Mesenchymal stem cell (in vitro differentiated cells and primary cell): ENCODE results near the gene PIF1.
"Not testable (repeated sequence)": the region's sequence is repeated elsewhere in the genome, so short reads cannot be mapped to it uniquely, and the experiment has no call there.

Experiments used
- DNase-seq: peaks from one replicate; pipeline ENCODE4 v3.0.0-alpha.2; 2013
- H2AFZ ChIP-seq: one replicate; pipeline ENCODE4 v1.6.1; 2013; ENCODE audit warnings: low read depth, mild to moderate bottlenecking, control low read depth, inconsistent platforms, low read length, moderate library complexity
- H2AK5ac ChIP-seq: 2 replicates; pipeline ENCODE4 v1.6.1; 2013; ENCODE audit warnings: low read length, moderate library complexity, mild to moderate bottlenecking, inconsistent platforms; ENCODE audit not compliant: severe bottlenecking
- H2BK120ac ChIP-seq: one replicate; pipeline ENCODE4 v1.6.1; 2013; ENCODE audit warnings: low read depth, mild to moderate bottlenecking, inconsistent platforms, low read length, moderate library complexity
- H2BK12ac ChIP-seq, 2 experiments: one replicate each; pipeline ENCODE4 v1.6.1; 2013; ENCODE audit warnings: inconsistent platforms in 2 of 2, low read length in 2 of 2, mild to moderate bottlenecking in 2 of 2, moderate library complexity in 2 of 2, control low read depth in 1 of 2
- H2BK15ac ChIP-seq: one replicate; pipeline ENCODE4 v1.6.1; 2013; ENCODE audit warnings: mild to moderate bottlenecking, low read depth, inconsistent platforms; ENCODE audit not compliant: poor library complexity, severe bottlenecking
- H2BK5ac ChIP-seq: 2 replicates; pipeline ENCODE4 v1.6.1; 2013; ENCODE audit warnings: low read depth, mild to moderate bottlenecking, low read length, control low read depth, inconsistent platforms; ENCODE audit not compliant: poor library complexity, severe bottlenecking
- H3K14ac ChIP-seq, 2 experiments: one replicate each; pipeline ENCODE4 v1.6.1; 2013; ENCODE audit warnings: inconsistent platforms in 2 of 2, low read length in 2 of 2, control low read depth in 1 of 2, mild to moderate bottlenecking in 1 of 2, moderate library complexity in 1 of 2
- H3K18ac ChIP-seq, 2 experiments: one replicate each; pipeline ENCODE4 v1.6.1; 2013; ENCODE audit warnings: inconsistent platforms in 2 of 2, low read length in 2 of 2, control low read depth in 1 of 2, low read depth in 1 of 2, mild to moderate bottlenecking in 1 of 2
- H3K23ac ChIP-seq, 2 experiments: one replicate each; pipeline ENCODE4 v1.6.1; 2013; ENCODE audit warnings: inconsistent platforms in 2 of 2, low read length in 2 of 2, mild to moderate bottlenecking in 2 of 2, moderate library complexity in 2 of 2, control low read depth in 1 of 2
- H3K27ac ChIP-seq: 2 replicates; pipeline ENCODE4 v1.5.1; 2013; ENCODE audit warnings: mild to moderate bottlenecking, moderate library complexity, low read length, control low read depth, inconsistent platforms; ENCODE audit not compliant: poor library complexity, severe bottlenecking
- H3K27me3 ChIP-seq, 2 experiments: 2 replicates each; pipeline versions ENCODE4 v1.6.1 to v1.7.0; 2013; ENCODE audit warnings: low read length in 2 of 2, mild to moderate bottlenecking in 2 of 2, moderate library complexity in 2 of 2, control low read depth in 1 of 2, inconsistent platforms in 1 of 2; ENCODE audit not compliant: control insufficient read depth in 1 of 2, insufficient read depth in 1 of 2
- H3K36me3 ChIP-seq, 2 experiments: 2 replicates each; pipeline versions ENCODE4 v1.6.1 to v1.7.0; 2013; ENCODE audit warnings: low read length in 2 of 2, control low read depth in 1 of 2, inconsistent platforms in 1 of 2, low read depth in 1 of 2, mild to moderate bottlenecking in 1 of 2; ENCODE audit not compliant: insufficient read depth in 2 of 2, control insufficient read depth in 1 of 2
- H3K4ac ChIP-seq, 2 experiments: one replicate each; pipeline ENCODE4 v1.6.1; 2013; ENCODE audit warnings: inconsistent platforms in 2 of 2, low read length in 2 of 2, mild to moderate bottlenecking in 2 of 2, moderate library complexity in 2 of 2, control low read depth in 1 of 2, low read depth in 1 of 2
- H3K4me1 ChIP-seq: 2 replicates; pipeline ENCODE4 v1.6.1; 2013; ENCODE audit warnings: low read depth, low read length, control low read depth; ENCODE audit not compliant: control insufficient read depth, insufficient read depth
- H3K4me2 ChIP-seq: 2 replicates; pipeline ENCODE4 v1.6.1; 2013; ENCODE audit warnings: low read length, mild to moderate bottlenecking, inconsistent platforms; ENCODE audit not compliant: poor library complexity, severe bottlenecking
- H3K4me3 ChIP-seq, 2 experiments: 2 replicates each; pipeline versions ENCODE4 v1.5.1 to v1.7.0; 2013; ENCODE audit warnings: low read length in 2 of 2, mild to moderate bottlenecking in 2 of 2, control low read depth in 1 of 2, low read depth in 1 of 2; ENCODE audit not compliant: insufficient read depth in 1 of 2
- H3K79me1 ChIP-seq: replicated peaks from 2 replicates; pipeline ENCODE4 v1.6.1; 2013; ENCODE audit warnings: mild to moderate bottlenecking, control low read depth, low read length, inconsistent platforms; ENCODE audit not compliant: poor library complexity, severe bottlenecking
- H3K9ac ChIP-seq: 2 replicates; pipeline ENCODE4 v1.7.0; 2013; ENCODE audit warnings: mild to moderate bottlenecking, low read length, moderate library complexity
- H3K9me3 ChIP-seq: 2 replicates; pipeline ENCODE4 v1.7.0; 2013; ENCODE audit warnings: mild to moderate bottlenecking, low read length; ENCODE audit not compliant: control insufficient read depth
- H4K8ac ChIP-seq: one replicate; pipeline ENCODE4 v1.6.1; 2013; ENCODE audit warnings: inconsistent platforms, mild to moderate bottlenecking, low read length, moderate library complexity
- H4K91ac ChIP-seq: one replicate; pipeline ENCODE4 v1.6.1; 2013; ENCODE audit warnings: mild to moderate bottlenecking, low read length, inconsistent platforms
- WGBS: methylation state at CpG from one replicate; pipeline ENCODE4 v1.1.7; 2013; ENCODE audit warnings: mixed read lengths; 5-methylcytosine and 5-hydroxymethylcytosine counted together

The PIF1 gene

DNA sequence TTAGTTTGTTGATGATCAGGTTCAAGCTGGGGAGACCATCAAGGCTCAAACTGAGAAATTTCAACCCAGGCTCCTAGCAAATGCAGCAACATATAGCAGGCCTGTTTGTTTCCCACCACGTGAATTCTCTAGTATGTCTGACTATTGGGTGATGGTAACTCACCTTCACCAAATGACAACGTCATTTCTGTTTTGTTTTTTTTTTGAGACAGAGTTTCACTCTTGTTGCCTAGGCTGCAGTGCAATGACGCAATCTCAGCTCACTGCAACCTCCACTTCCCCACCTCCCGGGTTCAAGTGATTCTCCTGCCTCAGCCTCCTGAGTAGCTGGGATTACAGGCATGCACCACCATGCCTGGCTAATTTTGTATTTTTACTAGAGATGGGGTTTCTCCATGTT is 10.5 kb downstream of the PIF1 start:
- H4K91ac ChIP-seq, H2BK12ac ChIP-seq, H3K27ac ChIP-seq, H2AFZ ChIP-seq, H3K27me3 ChIP-seq, H3K14ac ChIP-seq, H4K8ac ChIP-seq, H3K79me1 ChIP-seq, H3K18ac ChIP-seq, H3K9ac ChIP-seq, H2AK5ac ChIP-seq, H3K4me2 ChIP-seq, H3K4me3 ChIP-seq, H2BK120ac ChIP-seq, DNase-seq, H3K4ac ChIP-seq, H2BK15ac ChIP-seq, H3K23ac ChIP-seq, H3K9me3 ChIP-seq, H3K4me1 ChIP-seq, H2BK5ac ChIP-seq: not testable (repeated sequence)
- WGBS, result 100% methylated on average over 4 of the region's 4 CpGs
- peaks cover 10 to 22% of the 10 kb centered on the region in 2 experiments for H3K36me3 ChIP-seq

DNA sequence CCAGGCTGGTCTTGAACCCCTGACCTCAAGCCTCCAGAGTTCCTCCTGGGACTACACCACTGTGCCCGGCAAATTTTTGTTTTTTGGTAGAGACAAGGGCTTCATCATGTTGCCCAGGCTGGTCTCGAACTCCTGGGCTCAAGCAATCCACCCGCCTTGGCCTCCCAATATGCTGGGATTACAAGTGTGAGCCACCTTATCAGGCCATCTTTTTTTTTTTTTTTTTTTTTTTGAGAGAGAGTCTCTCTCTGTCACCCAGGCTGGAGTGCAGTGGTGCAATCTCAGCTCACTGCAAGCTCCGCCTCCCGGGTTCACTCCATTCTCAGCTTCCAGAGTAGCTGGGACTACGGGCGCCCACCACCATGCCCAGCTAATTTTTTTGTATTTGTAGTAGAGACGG is 11.2 kb downstream of the PIF1 start:
- not testable (repeated sequence) for H4K8ac ChIP-seq, H2BK120ac ChIP-seq, H3K4me2 ChIP-seq, H3K4me3 ChIP-seq, H2AK5ac ChIP-seq, H4K91ac ChIP-seq, H3K4me1 ChIP-seq, H3K79me1 ChIP-seq, H3K9ac ChIP-seq, H2AFZ ChIP-seq, H3K14ac ChIP-seq, H2BK12ac ChIP-seq, H3K9me3 ChIP-seq, DNase-seq, H2BK15ac ChIP-seq, H3K27me3 ChIP-seq, H2BK5ac ChIP-seq, H3K23ac ChIP-seq, H3K27ac ChIP-seq, H3K18ac ChIP-seq, H3K4ac ChIP-seq
- peaks cover 6 to 17% of the 10 kb centered on the region in 2 experiments for H3K36me3 ChIP-seq
- 99% methylated on average over 8 of the region's 8 CpGs for WGBS

DNA sequence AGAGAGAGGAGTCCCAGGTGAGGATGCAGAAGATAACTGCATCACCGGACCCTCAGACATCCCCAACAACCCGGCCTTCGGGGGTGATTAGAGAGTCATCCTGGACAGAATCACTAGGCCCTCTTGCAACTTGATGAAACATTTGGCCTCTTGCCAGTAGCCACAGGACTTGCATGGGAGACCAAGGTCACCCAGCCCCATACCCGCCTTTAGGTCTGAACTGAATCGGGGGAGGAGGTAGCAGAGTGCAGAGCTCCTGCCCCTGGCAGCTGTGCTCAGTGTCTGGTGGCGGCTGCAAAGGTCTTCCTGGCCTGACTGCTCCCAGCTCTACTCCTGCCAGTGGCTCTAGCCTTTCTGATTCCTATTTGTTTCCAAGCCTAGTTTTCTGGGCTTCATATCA is 12.4 kb downstream of the PIF1 start:
- no peak overlapping the region for H2BK15ac ChIP-seq
- H3K27me3 ChIP-seq, result peaks cover 0 to 10% of the 10 kb centered on the region in 2 experiments
- H2AFZ ChIP-seq, result no peak overlapping the region
- no peak overlapping the region for H3K4me2 ChIP-seq
- H2BK120ac ChIP-seq, result no peak overlapping the region
- 78% methylated on average over 6 of the region's 6 CpGs for WGBS
- H3K4ac ChIP-seq, result no peak overlapping the region
- H3K9me3 ChIP-seq, result no peaks in the 10 kb centered on the region
- H3K79me1 ChIP-seq, result no peaks in the 10 kb centered on the region
- peaks cover 8% of the 10 kb centered on the region for H3K4me1 ChIP-seq
- no peak overlapping the region for H3K27ac ChIP-seq
- no peak overlapping the region for H4K91ac ChIP-seq
- no peak overlapping the region for H2BK12ac ChIP-seq
- peaks cover 4 to 9% of the 10 kb centered on the region in 2 experiments for H3K36me3 ChIP-seq
- no peak overlapping the region for H2AK5ac ChIP-seq
- peak; percentile 51 for DNase-seq
- H2BK5ac ChIP-seq, result no peak overlapping the region
- no peak overlapping the region for H3K14ac ChIP-seq
- no peak overlapping the region for H3K23ac ChIP-seq
- no peak overlapping the region for H3K18ac ChIP-seq
- H4K8ac ChIP-seq, result no peak overlapping the region
- H3K9ac ChIP-seq, result no peak overlapping the region
- H3K4me3 ChIP-seq, result no peak overlapping the region

DNA sequence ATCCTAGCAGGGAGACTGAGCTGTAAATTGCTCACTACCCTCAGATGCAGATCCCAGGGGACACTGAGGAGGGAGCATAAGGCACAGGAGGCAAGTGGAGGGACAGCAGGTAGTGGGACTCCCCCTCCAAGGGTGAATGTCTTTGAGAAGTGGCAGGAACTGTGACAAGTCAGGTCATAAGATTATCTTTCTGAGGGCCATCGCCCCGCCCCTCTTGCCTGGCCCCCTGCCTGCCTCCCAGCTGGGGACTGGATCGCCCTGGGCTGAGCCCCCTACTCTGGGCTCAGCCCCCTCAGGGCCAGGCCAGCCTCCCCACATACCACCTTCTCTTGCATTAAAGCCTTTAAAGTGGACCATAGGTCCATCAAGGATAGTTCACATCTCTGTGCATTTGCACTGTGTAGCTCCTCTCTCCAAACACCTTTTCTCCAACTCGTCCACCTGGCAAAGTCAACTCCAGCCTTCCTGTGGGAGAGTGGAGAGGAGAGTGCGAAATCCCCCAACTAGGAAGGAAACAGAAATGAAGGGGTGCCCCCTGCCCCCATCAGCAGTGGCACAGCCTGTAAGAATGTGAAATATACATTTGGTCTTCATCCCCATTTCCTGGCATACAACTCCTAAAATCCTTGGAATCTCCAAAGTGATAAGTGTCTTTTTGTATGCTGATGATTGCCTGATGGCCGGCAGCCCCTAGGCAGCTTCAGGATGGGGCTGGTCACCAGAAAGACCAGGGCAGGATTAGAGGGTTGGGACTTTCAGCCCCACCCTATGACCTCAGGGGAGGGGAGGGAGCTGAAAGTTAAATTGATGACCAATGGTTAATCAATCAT is 14.7 kb downstream of the PIF1 start:
- Histone ChIP-seq H3K9me3 (no peaks in the 10 kb centered on the region), H3K9ac (peak overlapping the region; percentile 33), H3K4me1 (peaks cover 8% of the 10 kb centered on the region), H3K18ac (no peak overlapping the region), H2AFZ (no peak overlapping the region), H4K8ac (peak overlapping the region; percentile 66), H3K27ac (peak overlapping the region; percentile 13), H3K36me3 (peaks cover 0 to 4% of the 10 kb centered on the region in 2 experiments), H3K4me3 (no peak overlapping the region), H4K91ac (peak overlapping the region; percentile 72), H2BK12ac (no peak overlapping the region), H3K14ac (no peak overlapping the region), H2AK5ac (no peak overlapping the region), H3K23ac (no peak overlapping the region), H2BK15ac (no peak overlapping the region), H2BK120ac (peak overlapping the region; percentile 19), H3K4ac (no peak overlapping the region), H2BK5ac (no peak overlapping the region), H3K79me1 (no peaks in the 10 kb centered on the region), H3K4me2 (no peak overlapping the region), H3K27me3 (peaks cover 5 to 26% of the 10 kb centered on the region in 2 experiments)
- DNase-seq, result no peak
- 43% methylated on average over 4 of the region's 6 CpGs for WGBS
